ENCODE data around the gene CNOT9.

DNA sequence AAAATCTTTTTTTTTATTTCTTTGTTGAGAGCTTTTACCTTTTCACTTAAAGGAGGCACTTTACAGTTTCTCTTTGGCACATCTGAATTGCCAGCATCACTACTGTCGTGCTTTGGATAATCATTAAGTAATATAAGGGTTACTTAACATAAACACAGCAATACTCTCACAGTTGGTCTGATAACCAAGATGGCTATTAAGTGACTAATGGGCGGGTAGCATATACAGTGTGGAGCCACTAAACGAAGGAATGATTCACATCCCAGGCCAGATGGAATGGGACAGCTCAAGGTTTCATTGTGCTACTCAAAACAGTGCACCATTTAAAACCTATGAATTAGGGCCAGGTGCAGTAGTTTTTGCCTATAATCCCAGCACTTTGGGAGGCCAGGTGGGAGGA, 28.6 kb upstream of the CNOT9 start:
- TF ChIP-seq CTCF (IDR thresholded peaks at IDR 0.05) (no peak), POLR2A (IDR thresholded peaks at IDR 0.05) (no peak)
